K562 (cell line): Measurements from ENCODE around the gene CRY2. TPM values are rescaled to one million over a fixed set of nuclear protein-coding genes. Genes with fewer than 3 reads are reported as not detected.

Source experiments
- AFF4 ChIP-seq: sonication (generic); formaldehyde crosslinking; IDR thresholded peaks from 2 replicates; pipeline ENCODE4 v1.8.0; 2023; ENCODE audit warnings: mild to moderate bottlenecking, missing genetic modification reagents
- ATF3 ChIP-seq, 2 experiments: fragments of 450-650 bp in 1 of 2; sonication (generic) in 1 of 2; formaldehyde crosslinking in 1 of 2; IDR thresholded peaks in 1 of 2; conservative IDR thresholded peaks in 1 of 2; 2 replicates each; pipeline versions ENCODE4 v1.6.1 to v1.8.1; 2016 to 2023; ENCODE audit warnings: mild to moderate bottlenecking in 2 of 2, moderate library complexity in 2 of 2, inconsistent platforms in 1 of 2, missing genetic modification reagents in 1 of 2
- CREB3 ChIP-seq: fragments of 450-650 bp; conservative IDR thresholded peaks from 2 replicates; pipeline ENCODE4 v1.6.1; 2016; ENCODE audit warnings: missing genetic modification characterization, low read depth, mild to moderate bottlenecking, missing compliant biosample characterization, moderate library complexity
- EWSR1 ChIP-seq: fragments of 450-650 bp; IDR thresholded peaks from 2 replicates; pipeline ENCODE4 v1.6.1; 2018; ENCODE audit warnings: borderline replicate concordance, mild to moderate bottlenecking, low read depth, moderate library complexity; ENCODE audit not compliant: partially characterized antibody
- GABPB1 ChIP-seq: sonication (generic); formaldehyde crosslinking; IDR thresholded peaks from 2 replicates; pipeline ENCODE4 v1.8.0; 2022; ENCODE audit warnings: mild to moderate bottlenecking, missing genetic modification reagents
- HMG20A ChIP-seq: fragments of 450-650 bp; formaldehyde crosslinking; conservative IDR thresholded peaks from 2 replicates; pipeline ENCODE4 v1.4.0; 2020; ENCODE audit warnings: mild to moderate bottlenecking, mixed read lengths
- KDM1A ChIP-seq, 2 experiments: fragments of 450-650 bp; IDR thresholded peaks; 2 replicates each; pipeline ENCODE4 v1.6.1; 2016; ENCODE audit warnings: mild to moderate bottlenecking in 2 of 2
- MAZ ChIP-seq, 2 experiments: fragments of 450-650 bp in 1 of 2; sonication (generic) in 1 of 2; formaldehyde crosslinking; IDR thresholded peaks in 1 of 2; conservative IDR thresholded peaks in 1 of 2; 2 replicates each; pipeline versions ENCODE4 v1.4.0 to v1.5.0; 2020; ENCODE audit warnings: mild to moderate bottlenecking in 1 of 2, missing genetic modification reagents in 1 of 2
- MCM3 ChIP-seq: fragments of 450-650 bp; IDR thresholded peaks from 2 replicates; pipeline ENCODE4 v1.6.1; 2016
- MCM5 ChIP-seq: fragments of 450-650 bp; IDR thresholded peaks from 2 replicates; pipeline ENCODE4 v1.6.1; 2016; ENCODE audit warnings: low read depth
- MTA1 ChIP-seq: fragments of 450-650 bp; IDR thresholded peaks from 2 replicates; pipeline ENCODE4 v1.6.1; 2017; ENCODE audit warnings: borderline replicate concordance
- MTA2 ChIP-seq: fragments of 450-650 bp; IDR thresholded peaks from 2 replicates; pipeline ENCODE4 v1.6.1; 2016; ENCODE audit warnings: low read depth
- PURB ChIP-seq: sonication (generic); formaldehyde crosslinking; IDR thresholded peaks from 2 replicates; pipeline ENCODE4 v1.9.0; 2021; ENCODE audit warnings: low read depth, mild to moderate bottlenecking, missing genetic modification reagents
- RHOXF2B ChIP-seq: fragments of 250-450 bp; sonication (Bioruptor Pico); conservative IDR thresholded peaks from 2 replicates; pipeline ENCODE4 v1.5.1; 2021
- SMARCA4 ChIP-seq: fragments of 450-650 bp; IDR thresholded peaks from 2 replicates; pipeline ENCODE4 v1.6.1; 2016
- TAL1 ChIP-seq: fragments of 450-650 bp; IDR thresholded peaks from 2 replicates; pipeline ENCODE4 v1.6.1; 2016; ENCODE audit warnings: mild to moderate bottlenecking
- ZBTB1 ChIP-seq: sonication (generic); formaldehyde crosslinking; IDR thresholded peaks from 2 replicates; pipeline ENCODE4 v1.8.1; 2023; ENCODE audit warnings: missing genetic modification reagents, low read depth, mild to moderate bottlenecking, borderline replicate concordance
- ZFP30 ChIP-seq: fragments of 250-450 bp; sonication (Bioruptor Pico); IDR thresholded peaks from 2 replicates; pipeline ENCODE4 v1.8.0; 2022; ENCODE audit warnings: moderate library complexity, mild to moderate bottlenecking, inconsistent platforms, borderline replicate concordance
- ZNF197 ChIP-seq: fragments of 200-800 bp; sonication (Bioruptor generic); IDR thresholded peaks from 2 replicates; pipeline ENCODE4 v1.6.1; 2016; ENCODE audit warnings: low read depth, missing genetic modification characterization, missing compliant biosample characterization
- ZNF263 ChIP-seq: sonication (generic); formaldehyde crosslinking; IDR thresholded peaks from 2 replicates; pipeline ENCODE4 v1.8.0; 2022; ENCODE audit warnings: mild to moderate bottlenecking, missing genetic modification reagents, borderline replicate concordance
- polyA plus RNA-seq, 8 experiments: library from polyadenylated mRNA; depleted of rRNA in 4 of 8; stranded (reverse) in 5 of 8; unstranded in 3 of 8; fragments of >200 nt; fragmentation: Nextera tagmentation in 2 of 8; fragmentation: Illumina TruSeq in 1 of 8; extraction: Ambion mirVana in 2 of 8; extraction: Trizol in 1 of 8; gene quantifications; 2 replicates each; pipeline versions ENCODE4 v1.2.1 to v1.2.3, GENCODE V29; 2011 to 2014; ENCODE audit warnings: inconsistent platforms in 1 of 8, missing spikeins in 1 of 8
- total RNA-seq, 7 experiments: library from RNA; depleted of rRNA in 6 of 7; stranded (reverse); fragments of >200 nt in 6 of 7; fragmentation: Illumina TruSeq in 2 of 7; extraction: Trizol in 2 of 7; gene quantifications; 2 replicates each; pipeline versions ENCODE4 v1.2.1 to v1.2.3, GENCODE V29; 2011 to 2021; ENCODE audit warnings: low replicate concordance in 1 of 7
- TF ChIP-seq, protein P1 (sequence below): sonication (generic); formaldehyde crosslinking; IDR thresholded peaks from 2 replicates; pipeline ENCODE4 v1.8.0; 2022; ENCODE audit warnings: missing genetic modification reagents, mild to moderate bottlenecking, moderate library complexity, borderline replicate concordance

The CRY2 gene
- total and polyA plus RNA-seq, 9 of the 15 experiments (the other 6 are each of a cell fraction or from before 2014, with no cell fraction given), result 2.3 to 23.9 (median 14.8) TPM

DNA sequence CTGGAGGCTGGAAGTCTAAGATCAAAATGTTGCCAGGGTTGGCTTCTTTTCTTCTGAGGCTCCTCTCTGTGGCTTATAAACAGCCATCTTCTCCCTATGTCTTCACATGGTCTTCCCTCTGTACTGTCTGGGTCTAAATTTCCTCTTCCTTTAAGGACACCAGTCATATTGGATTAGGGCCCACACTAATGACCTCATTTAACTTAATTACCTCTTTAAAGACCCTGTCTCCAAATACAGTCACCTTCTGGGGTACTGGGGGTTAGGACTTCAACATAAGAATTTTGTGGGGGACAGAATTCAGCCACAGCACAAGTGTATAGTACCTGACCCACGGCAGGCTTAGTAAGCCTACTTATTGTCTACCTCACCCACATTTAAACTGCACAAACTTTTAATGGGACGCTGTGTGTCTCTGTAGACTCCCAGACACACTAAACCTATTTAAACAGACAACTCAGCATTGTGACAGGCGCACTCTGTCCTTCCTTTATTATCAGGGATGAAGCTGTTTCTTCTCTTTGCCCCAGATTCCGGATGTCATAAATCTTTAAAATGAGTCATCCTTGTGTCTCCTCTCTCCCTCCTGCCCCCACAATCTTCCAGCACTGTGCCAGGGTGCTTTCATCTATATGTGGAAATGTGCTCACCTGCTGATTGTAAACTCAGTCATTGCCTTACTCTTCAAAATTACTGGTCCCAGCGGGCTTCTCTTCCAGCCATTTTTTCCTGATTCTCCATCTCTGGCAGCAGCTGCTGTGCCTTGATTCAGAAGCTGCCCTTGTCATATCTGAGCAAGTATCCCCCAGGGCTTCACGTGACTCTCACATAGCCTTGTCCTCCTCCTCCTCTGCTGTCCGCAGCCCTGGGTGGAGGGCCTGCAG lies 32.8 kb downstream of the CRY2 start (continued):
- TF ChIP-seq EWSR1 (no peak), ZNF197 (CRISPR knock-in tag) (peak; percentile 31; the same call in 1 of the 2 replicates), MCM5 (no peak), MCM3 (no peak), AFF4 (CRISPR knock-in tag) (no peak), ZNF263 (CRISPR knock-in tag) (no peak), ZFP30 (CRISPR knock-in tag) (no peak), MTA2 (no peak), MTA1 (no peak), GABPB1 (CRISPR knock-in tag) (0 out of 2 replicates have a peak, but pooled peaks have one; percentile 16), RHOXF2B (no peak), PURB (CRISPR knock-in tag) (no peak), HMG20A (no peak), SMARCA4 (peak; percentile 97), MAZ (CRISPR knock-in tag; conservative IDR thresholded peaks at IDR 0.05 in 1 of 2, IDR thresholded peaks at IDR 0.05 in 1 of 2) (peak in 1 of 2 experiments; percentile 72; a peak in 2 of 4 replicates), CREB3 (no peak), ZBTB1 (CRISPR knock-in tag) (no peak), KDM1A (IDR thresholded peaks at IDR 0.05) (peak; percentile 94 to 96), TAL1 (no peak), ATF3 (IDR thresholded peaks at IDR 0.05) (peak; percentile 98), ATF3 (CRISPR knock-in tag; conservative IDR thresholded peaks at IDR 0.05) (peak; percentile 72; the same call in 1 of the 2 replicates)
- TF ChIP-seq, protein P1, sequence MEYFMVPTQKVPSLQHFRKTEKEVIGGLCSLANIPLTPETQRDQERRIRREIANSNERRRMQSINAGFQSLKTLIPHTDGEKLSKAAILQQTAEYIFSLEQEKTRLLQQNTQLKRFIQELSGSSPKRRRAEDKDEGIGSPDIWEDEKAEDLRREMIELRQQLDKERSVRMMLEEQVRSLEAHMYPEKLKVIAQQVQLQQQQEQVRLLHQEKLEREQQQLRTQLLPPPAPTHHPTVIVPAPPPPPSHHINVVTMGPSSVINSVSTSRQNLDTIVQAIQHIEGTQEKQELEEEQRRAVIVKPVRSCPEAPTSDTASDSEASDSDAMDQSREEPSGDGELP (CRISPR knock-in tag), result 0 out of 2 replicates have a peak, but pooled peaks have one; percentile 32
